Measurements from ENCODE around the gene RNF19B.

- TF ChIP-seq CTCF (IDR thresholded peaks at IDR 0.05) (no peak), ZFX (IDR thresholded peaks at IDR 0.05; ENCODE audit: borderline replicate concordance) (no peak)
Observed at GRCh38 chr1:32998064-32998463, 33.5 kb upstream of the RNF19B start.
